NB4 (cell line): Measurements from ENCODE around the gene TMEM229B.

Source experiments
- POLR2A ChIP-seq: IDR thresholded peaks from 2 replicates; pipeline ENCODE4 v1.6.1; 2011; ENCODE audit warnings: mild to moderate bottlenecking; ENCODE audit not compliant: insufficient read length; ENCODE audit errors: extremely low read depth
- TF ChIP-seq, protein P1 (sequence below): IDR thresholded peaks from one replicate; pipeline ENCODE4 v1.5.1; 2012; ENCODE audit warnings: low read depth, low read length

DNA sequence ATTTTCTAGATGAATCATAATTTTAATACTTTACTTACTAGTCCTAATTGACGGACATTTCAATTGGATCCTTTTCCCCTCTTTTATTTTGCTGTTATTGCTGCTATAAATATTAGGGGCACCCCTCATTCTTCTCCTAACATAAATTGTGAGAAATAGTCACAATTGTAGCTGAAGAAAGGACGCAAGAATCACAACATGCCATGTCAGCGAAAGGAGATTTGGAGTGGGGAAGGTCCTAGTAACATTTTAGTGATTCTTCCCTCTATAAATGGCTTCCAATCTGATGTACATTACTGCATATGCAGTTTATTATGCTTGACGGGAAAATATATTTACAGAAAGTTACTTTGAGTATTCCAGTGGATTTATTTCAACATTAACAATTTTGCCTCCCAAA lies 36.9 kb upstream of the TMEM229B start:
- TF ChIP-seq, protein P1, sequence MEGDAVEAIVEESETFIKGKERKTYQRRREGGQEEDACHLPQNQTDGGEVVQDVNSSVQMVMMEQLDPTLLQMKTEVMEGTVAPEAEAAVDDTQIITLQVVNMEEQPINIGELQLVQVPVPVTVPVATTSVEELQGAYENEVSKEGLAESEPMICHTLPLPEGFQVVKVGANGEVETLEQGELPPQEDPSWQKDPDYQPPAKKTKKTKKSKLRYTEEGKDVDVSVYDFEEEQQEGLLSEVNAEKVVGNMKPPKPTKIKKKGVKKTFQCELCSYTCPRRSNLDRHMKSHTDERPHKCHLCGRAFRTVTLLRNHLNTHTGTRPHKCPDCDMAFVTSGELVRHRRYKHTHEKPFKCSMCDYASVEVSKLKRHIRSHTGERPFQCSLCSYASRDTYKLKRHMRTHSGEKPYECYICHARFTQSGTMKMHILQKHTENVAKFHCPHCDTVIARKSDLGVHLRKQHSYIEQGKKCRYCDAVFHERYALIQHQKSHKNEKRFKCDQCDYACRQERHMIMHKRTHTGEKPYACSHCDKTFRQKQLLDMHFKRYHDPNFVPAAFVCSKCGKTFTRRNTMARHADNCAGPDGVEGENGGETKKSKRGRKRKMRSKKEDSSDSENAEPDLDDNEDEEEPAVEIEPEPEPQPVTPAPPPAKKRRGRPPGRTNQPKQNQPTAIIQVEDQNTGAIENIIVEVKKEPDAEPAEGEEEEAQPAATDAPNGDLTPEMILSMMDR: no peak
- no peak for TF ChIP-seq POLR2A
